ENCODE data around the gene GADD45GIP1.

The GADD45GIP1 gene

GRCh38 chr19:12997179-12997966 is 40.4 kb upstream of the GADD45GIP1 start:
- Histone ChIP-seq H3K27me3 (ENCODE audit: control insufficient read depth in 1 of 2, insufficient read depth in 2 of 2, low read length in 2 of 2) (no peaks in the 10 kb centered on the region), H3K9ac (ENCODE audit: low read length) (peak overlapping the region; percentile 49), H3K9me3 (ENCODE audit: low read length) (no peaks in the 10 kb centered on the region), H3K36me3 (ENCODE audit: insufficient read depth, low read length) (peaks cover 13% of the 10 kb centered on the region), H3K4me1 (ENCODE audit: insufficient read depth, low read length) (peaks cover 43% of the 10 kb centered on the region), H3K27ac (ENCODE audit: low read depth, low read length) (peak overlapping the region; percentile 99), H3K4me3 (ENCODE audit: low read depth in 1 of 2, low read length in 2 of 2) (peak overlapping the region; percentile 85 to 92)

GRCh38 chr19:12996406-12997094 is 39.5 kb upstream of the GADD45GIP1 start:
- H3K4me3 ChIP-seq (ENCODE audit: low read depth in 1 of 2, low read length in 2 of 2), result peak overlapping the region; percentile 85 to 92
- H3K9ac ChIP-seq (ENCODE audit: low read length), result peak overlapping the region; percentile 49
- H3K27me3 ChIP-seq (ENCODE audit: control insufficient read depth in 1 of 2, insufficient read depth in 2 of 2, low read length in 2 of 2), result no peaks in the 10 kb centered on the region
- H3K36me3 ChIP-seq (ENCODE audit: insufficient read depth, low read length), result peaks cover 13% of the 10 kb centered on the region
- H3K4me1 ChIP-seq (ENCODE audit: insufficient read depth, low read length), result peaks cover 39% of the 10 kb centered on the region
- H3K9me3 ChIP-seq (ENCODE audit: low read length), result no peaks in the 10 kb centered on the region
- peak overlapping the region; percentile 99 for H3K27ac ChIP-seq (ENCODE audit: low read depth, low read length)

DNA sequence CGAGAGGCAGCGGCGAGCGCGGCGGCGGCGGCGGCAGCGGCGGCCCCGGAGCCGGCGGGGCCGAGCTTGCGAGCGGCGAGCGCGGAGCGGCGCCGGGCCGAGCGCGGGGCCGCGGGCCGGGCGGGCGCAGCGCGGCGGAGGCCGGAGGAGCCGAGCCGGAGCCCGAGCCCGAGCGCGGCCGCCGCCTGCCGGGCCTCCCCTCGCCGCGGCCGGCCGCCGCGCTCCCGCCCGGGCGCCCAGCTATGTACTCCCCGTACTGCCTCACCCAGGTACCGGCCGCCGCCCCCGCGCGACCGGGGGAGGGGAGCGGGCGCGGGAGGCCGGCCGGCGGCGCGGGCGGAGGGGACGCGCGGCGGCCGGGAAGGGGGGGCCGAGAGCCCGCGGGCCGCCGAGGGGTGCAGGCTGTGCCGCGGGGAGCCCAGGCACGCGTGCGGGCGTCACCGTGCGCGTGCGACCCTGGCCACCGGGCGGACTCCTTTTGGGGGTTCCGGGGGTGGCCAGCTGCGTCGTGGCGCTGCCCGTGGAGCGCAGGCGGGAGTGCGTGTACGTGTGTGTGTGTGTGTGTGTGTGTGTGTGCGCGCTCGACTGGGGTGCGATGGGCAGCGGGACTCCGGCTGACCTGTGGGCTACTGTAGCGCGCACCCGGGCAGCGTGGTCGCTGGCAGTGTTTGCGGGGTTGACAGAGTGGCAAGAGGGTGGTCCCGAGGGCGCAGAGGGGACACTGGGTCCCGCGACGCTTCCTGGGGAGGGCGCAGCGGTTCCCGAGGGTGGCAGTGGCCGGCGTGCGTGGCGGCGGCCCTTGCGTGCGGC is 38.8 kb upstream of the GADD45GIP1 start:
- H3K9ac ChIP-seq (ENCODE audit: low read length), result peak overlapping the region; percentile 49
- H3K27ac ChIP-seq (ENCODE audit: low read depth, low read length), result peak overlapping the region; percentile 99
- H3K4me1 ChIP-seq (ENCODE audit: insufficient read depth, low read length), result peaks cover 33% of the 10 kb centered on the region
- H3K36me3 ChIP-seq (ENCODE audit: insufficient read depth, low read length), result peaks cover 13% of the 10 kb centered on the region
- peak overlapping the region; percentile 85 to 92 for H3K4me3 ChIP-seq (ENCODE audit: low read depth in 1 of 2, low read length in 2 of 2)
- no peaks in the 10 kb centered on the region for H3K27me3 ChIP-seq (ENCODE audit: control insufficient read depth in 1 of 2, insufficient read depth in 2 of 2, low read length in 2 of 2)
- H3K9me3 ChIP-seq (ENCODE audit: low read length), result no peaks in the 10 kb centered on the region

- Histone ChIP-seq H3K9me3 (ENCODE audit: low read length) (no peaks in the 10 kb centered on the region), H3K27me3 (ENCODE audit: control insufficient read depth in 1 of 2, insufficient read depth in 2 of 2, low read length in 2 of 2) (no peaks in the 10 kb centered on the region), H3K9ac (ENCODE audit: low read length) (peak within 1 kb of the TSS; percentile 49), H3K4me1 (ENCODE audit: insufficient read depth, low read length) (peaks cover 24% of the 10 kb centered on the region), H3K36me3 (ENCODE audit: insufficient read depth, low read length) (peaks cover 13% of the 10 kb centered on the region), H3K27ac (ENCODE audit: low read depth, low read length) (peak within 1 kb of the TSS; percentile 99), H3K4me3 (ENCODE audit: low read depth in 1 of 2, low read length in 2 of 2) (peak within 1 kb of the TSS; percentile 85 to 92)
Measured at GRCh38 chr19:12994701-12995595, 37.9 kb upstream of the GADD45GIP1 start, which contains the start of gene NFIX. Gene NFIX, plus strand, starts transcription at chr19:12995475. Its CDS starts 363 bp downstream, at chr19:12995838.

DNA sequence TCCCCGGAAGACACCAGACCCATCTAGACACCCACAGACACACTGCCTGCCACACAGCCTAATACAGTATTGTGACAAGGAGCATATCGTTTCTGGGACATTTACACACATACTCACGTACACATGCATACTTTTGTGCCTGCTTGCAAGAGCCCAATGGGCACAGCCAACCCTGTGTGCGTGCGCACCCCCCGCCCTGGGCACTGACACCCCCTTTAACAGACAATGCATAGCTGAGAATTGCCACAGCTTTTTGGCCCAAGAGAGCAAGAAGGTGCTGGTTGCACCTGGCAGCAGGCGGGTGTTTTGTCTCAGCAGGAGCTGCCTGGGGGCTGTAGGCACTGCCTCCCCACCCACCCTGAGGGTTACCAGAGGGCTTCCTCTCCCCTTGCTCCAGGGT is 36.5 kb upstream of the GADD45GIP1 start:
- Histone ChIP-seq H3K27ac (ENCODE audit: low read depth, low read length) (peak overlapping the region; percentile 6), H3K27me3 (ENCODE audit: control insufficient read depth in 1 of 2, insufficient read depth in 2 of 2, low read length in 2 of 2) (no peaks in the 10 kb centered on the region), H3K4me3 (ENCODE audit: low read depth in 1 of 2, low read length in 2 of 2) (no peak overlapping the region)

GRCh38 chr19:12992729-12993128 is 35.7 kb upstream of the GADD45GIP1 start:
- no peak overlapping the region for H3K4me3 ChIP-seq (ENCODE audit: low read depth in 1 of 2, low read length in 2 of 2)
- H3K27me3 ChIP-seq (ENCODE audit: control insufficient read depth in 1 of 2, insufficient read depth in 2 of 2, low read length in 2 of 2), result no peaks in the 10 kb centered on the region
- H3K36me3 ChIP-seq (ENCODE audit: insufficient read depth, low read length), result no peaks in the 10 kb centered on the region
- no peak overlapping the region for H3K9ac ChIP-seq (ENCODE audit: low read length)
- H3K9me3 ChIP-seq (ENCODE audit: low read length), result no peaks in the 10 kb centered on the region
- no peak overlapping the region for H3K27ac ChIP-seq (ENCODE audit: low read depth, low read length)
- H3K4me1 ChIP-seq (ENCODE audit: insufficient read depth, low read length), result peaks cover 5% of the 10 kb centered on the region

More for the DNA sequence above, 36.5 kb upstream of the GADD45GIP1 start:
- H3K9me3 ChIP-seq (ENCODE audit: low read length), result no peaks in the 10 kb centered on the region
- H3K4me1 ChIP-seq (ENCODE audit: insufficient read depth, low read length), result peaks cover 13% of the 10 kb centered on the region
- peaks cover 2% of the 10 kb centered on the region for H3K36me3 ChIP-seq (ENCODE audit: insufficient read depth, low read length)
- H3K9ac ChIP-seq (ENCODE audit: low read length), result no peak overlapping the region

GRCh38 chr19:12991296-12991695 is 34.3 kb upstream of the GADD45GIP1 start:
- no peaks in the 10 kb centered on the region for H3K27me3 ChIP-seq (ENCODE audit: control insufficient read depth in 1 of 2, insufficient read depth in 2 of 2, low read length in 2 of 2)

GRCh38 chr19:12990853-12991252 is 33.8 kb upstream of the GADD45GIP1 start:
- H3K9ac ChIP-seq (ENCODE audit: low read length), result no peak overlapping the region
- no peaks in the 10 kb centered on the region for H3K27me3 ChIP-seq (ENCODE audit: control insufficient read depth in 1 of 2, insufficient read depth in 2 of 2, low read length in 2 of 2)
- H3K9me3 ChIP-seq (ENCODE audit: low read length), result no peaks in the 10 kb centered on the region
- H3K36me3 ChIP-seq (ENCODE audit: insufficient read depth, low read length), result no peaks in the 10 kb centered on the region
- H3K4me1 ChIP-seq (ENCODE audit: insufficient read depth, low read length), result no peaks in the 10 kb centered on the region
- no peak overlapping the region for H3K27ac ChIP-seq (ENCODE audit: low read depth, low read length)
- H3K4me3 ChIP-seq (ENCODE audit: low read depth in 1 of 2, low read length in 2 of 2), result no peak overlapping the region

More at GRCh38 chr19:12991296-12991695, 34.3 kb upstream of the GADD45GIP1 start:
- Histone ChIP-seq H3K27ac (ENCODE audit: low read depth, low read length) (no peak overlapping the region), H3K4me1 (ENCODE audit: insufficient read depth, low read length) (no peaks in the 10 kb centered on the region), H3K9me3 (ENCODE audit: low read length) (no peaks in the 10 kb centered on the region), H3K36me3 (ENCODE audit: insufficient read depth, low read length) (no peaks in the 10 kb centered on the region), H3K9ac (ENCODE audit: low read length) (no peak overlapping the region), H3K4me3 (ENCODE audit: low read depth in 1 of 2, low read length in 2 of 2) (no peak overlapping the region)

- H3K4me3 ChIP-seq (ENCODE audit: low read depth in 1 of 2, low read length in 2 of 2), result no peak overlapping the region
- no peaks in the 10 kb centered on the region for H3K9me3 ChIP-seq (ENCODE audit: low read length)
- H3K27ac ChIP-seq (ENCODE audit: low read depth, low read length), result no peak overlapping the region
- H3K9ac ChIP-seq (ENCODE audit: low read length), result no peak overlapping the region
- no peaks in the 10 kb centered on the region for H3K4me1 ChIP-seq (ENCODE audit: insufficient read depth, low read length)
- no peaks in the 10 kb centered on the region for H3K27me3 ChIP-seq (ENCODE audit: control insufficient read depth in 1 of 2, insufficient read depth in 2 of 2, low read length in 2 of 2)
- H3K36me3 ChIP-seq (ENCODE audit: insufficient read depth, low read length), result no peaks in the 10 kb centered on the region
Measured at GRCh38 chr19:12990431-12990830, 33.4 kb upstream of the GADD45GIP1 start.

DNA sequence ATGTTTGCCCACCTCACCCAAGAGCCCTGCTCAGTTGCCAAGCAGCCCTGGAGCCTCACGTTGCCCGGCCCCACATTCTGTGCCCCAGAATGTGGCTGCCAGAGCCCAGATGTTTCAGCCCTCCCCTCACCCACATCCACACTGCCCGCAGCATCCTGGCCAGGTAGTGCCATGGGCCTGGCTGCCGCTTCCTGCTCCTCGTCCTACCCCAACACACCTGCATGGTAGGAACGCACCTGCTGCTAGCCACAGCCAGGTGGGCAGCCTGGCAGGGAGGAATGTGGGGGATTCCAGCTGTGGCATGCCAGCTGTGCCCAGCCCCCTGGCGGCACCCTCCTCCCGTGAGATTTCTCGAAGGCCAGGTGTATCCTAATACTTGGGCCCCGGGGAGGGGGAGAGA is 30.8 kb upstream of the GADD45GIP1 start:
- Histone ChIP-seq H3K9me3 (ENCODE audit: low read length) (no peaks in the 10 kb centered on the region), H3K4me1 (ENCODE audit: insufficient read depth, low read length) (peaks cover 19% of the 10 kb centered on the region), H3K27ac (ENCODE audit: low read depth, low read length) (no peak overlapping the region), H3K9ac (ENCODE audit: low read length) (no peak overlapping the region), H3K4me3 (ENCODE audit: low read depth in 1 of 2, low read length in 2 of 2) (no peak overlapping the region), H3K36me3 (ENCODE audit: insufficient read depth, low read length) (no peaks in the 10 kb centered on the region), H3K27me3 (ENCODE audit: control insufficient read depth in 1 of 2, insufficient read depth in 2 of 2, low read length in 2 of 2) (no peaks in the 10 kb centered on the region)

Data from muscle layer of colon (tissue), 2 donors.